ENCODE data around the gene SLC35B1.

SLC35B1 gene

DNA sequence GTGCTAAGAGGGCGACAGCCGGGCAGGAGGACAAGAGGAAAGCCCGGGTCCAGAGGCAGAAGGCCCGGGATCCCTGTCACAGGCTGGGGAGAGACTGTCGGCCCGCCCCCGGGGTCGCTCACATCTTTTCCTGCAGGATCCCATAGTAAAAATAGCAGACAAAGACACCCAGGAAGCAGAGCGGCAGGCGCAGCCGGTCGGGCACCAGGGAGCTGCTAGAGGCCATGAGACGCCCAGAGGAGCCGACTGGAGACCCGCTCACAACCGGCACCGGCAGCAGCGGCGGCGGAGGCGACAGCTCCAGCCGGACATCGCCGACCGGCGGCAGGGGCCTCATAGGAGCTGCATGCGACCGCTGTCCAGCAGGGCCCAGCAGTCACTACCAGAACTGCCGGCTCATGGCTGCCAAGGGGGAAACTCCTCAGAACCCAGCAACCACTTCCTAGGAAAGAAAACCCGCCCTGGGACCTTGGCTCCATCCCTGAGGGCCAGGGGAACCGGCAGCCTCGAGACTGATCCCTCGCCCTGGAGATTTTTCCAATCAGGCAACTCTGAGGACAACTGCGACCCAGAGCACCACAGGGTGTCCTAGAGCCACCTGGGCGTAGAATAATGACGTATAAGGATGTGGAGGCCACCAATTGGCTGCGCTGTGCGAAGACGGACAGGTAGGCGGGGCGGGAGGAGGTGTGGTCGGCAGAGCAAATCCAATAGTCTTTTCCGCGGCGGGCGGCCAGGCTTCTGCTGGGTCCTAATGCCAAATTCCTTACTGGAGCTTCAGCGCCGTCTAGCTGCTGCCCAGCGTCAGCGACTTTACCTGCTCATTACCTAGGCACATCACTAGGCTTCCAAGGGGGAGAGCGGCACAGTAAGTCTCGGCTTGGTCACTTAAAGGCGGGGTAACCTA lies at the start of gene SLC35B1:
Gene SLC35B1, minus strand, starts transcription at position 357 of the 907 bp plus-strand sequence. Its CDS starts 131 bp downstream, at position 226.
- DNase-seq: peak; percentile 99

GRCh38 chr17:49757151-49757777 lies 49.5 kb upstream of the SLC35B1 start:
- no peak for DNase-seq

- no peak for DNase-seq
Measured at GRCh38 chr17:49756323-49757150, 48.8 kb upstream of the SLC35B1 start.

DNA sequence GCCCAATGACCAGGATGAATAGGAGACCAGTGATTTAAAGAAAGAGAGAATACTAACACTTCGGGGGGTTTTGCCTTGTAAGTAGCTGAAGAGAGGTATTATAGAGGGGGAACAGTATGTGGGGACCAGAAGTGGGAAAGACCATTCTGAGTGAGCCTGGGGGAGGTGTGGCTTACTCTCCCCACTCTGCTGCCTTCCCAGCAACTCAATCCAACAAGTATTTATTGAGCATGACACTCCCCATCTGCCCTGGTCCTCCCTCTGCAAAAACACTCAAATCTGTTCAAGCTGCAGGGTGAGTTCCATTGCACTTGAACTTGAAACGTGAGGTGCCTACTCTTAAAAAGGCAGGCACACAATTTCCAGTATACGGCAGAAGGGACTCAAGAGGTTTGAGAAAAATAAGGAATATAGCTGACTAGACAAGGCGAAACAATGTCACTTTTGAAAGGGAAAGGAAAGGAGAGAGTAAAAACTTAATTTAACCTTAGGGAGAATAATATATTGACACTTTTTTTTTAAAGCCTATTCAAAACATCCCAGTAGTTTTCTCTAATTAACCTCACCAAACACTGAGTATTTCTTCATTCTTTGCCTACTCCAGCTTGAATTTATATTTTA lies 48.0 kb upstream of the SLC35B1 start:
- DNase-seq: no peak

DNA sequence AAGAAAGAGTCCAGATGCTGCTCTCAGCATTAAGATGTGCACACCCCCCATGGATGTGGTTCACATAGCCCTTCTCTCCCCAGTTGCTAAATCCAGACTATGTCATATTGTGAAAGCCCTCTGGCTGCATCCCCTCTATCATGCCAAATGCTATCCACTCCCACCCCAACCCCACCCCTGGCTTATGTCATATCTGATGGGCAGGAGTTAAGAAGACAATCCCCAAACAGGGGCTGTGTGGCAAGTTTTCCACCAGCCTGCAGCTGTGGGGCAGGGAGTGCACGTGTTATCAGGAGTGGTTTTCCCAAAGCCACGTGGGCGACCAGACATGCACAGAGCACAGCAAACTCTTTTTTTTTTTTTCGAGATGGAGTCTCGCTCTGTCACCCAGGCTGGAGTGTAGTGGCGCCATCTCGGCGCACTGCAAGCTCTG lies 46.2 kb upstream of the SLC35B1 start:
- no peak for DNase-seq

DNA sequence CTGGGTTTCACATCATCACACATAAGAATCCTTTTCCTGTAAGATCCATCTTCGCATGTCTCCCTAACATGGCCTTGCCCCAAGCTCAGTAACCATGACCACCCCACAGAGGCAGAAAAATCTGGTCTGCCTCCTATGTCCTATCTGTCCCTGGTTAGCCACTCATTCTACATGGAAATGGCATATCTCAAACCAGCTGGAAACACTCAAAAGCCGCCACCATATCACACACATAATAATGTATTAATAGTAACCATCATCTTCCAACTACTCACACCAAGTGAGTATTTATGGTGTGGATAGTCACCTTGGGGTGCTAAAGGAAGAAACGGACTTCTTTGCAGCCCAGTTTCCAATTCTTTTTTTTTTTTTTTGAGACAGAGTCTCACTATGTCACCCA lies 44.7 kb upstream of the SLC35B1 start:
- DNase-seq: no peak

DNA sequence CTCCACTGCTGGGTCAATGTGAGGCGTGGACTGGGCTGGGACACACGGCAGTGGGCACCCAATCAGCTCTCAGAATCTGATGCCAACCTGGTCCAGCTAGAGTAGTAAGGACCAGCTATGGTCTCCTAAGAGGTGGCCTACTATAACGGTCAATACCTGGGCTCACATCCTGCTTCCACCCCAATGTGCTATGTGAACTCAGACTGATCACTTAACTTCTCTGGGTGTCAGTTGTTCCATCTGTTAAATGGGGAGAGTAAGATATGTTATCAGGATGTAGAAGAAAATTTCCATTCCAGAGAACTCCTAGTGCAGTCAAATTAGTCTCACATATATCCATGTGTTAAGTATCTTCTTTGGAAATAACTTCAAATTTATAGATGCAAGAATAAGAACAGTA lies 42.0 kb upstream of the SLC35B1 start:
- no peak for DNase-seq

DNA sequence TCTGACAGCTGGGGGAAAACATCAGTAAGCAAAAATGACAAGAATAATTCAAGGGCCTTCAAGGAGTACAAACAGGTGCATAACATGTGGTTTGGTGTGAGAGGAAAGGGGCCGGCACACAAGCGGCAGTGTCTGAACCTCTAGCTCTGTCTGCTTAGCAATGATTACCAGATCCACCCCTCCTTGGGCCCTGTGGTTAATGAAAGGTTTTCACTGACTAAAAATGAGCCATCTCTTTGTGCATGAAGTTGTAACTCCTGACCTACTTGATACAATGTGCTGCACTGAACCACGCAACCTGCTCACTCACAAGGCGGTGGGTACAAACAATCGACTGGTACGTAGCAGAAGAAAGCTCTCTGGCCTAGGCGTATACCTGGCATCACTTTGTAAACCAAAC lies 41.0 kb upstream of the SLC35B1 start:
- peak; percentile 53 to 62 for DNase-seq

DNA sequence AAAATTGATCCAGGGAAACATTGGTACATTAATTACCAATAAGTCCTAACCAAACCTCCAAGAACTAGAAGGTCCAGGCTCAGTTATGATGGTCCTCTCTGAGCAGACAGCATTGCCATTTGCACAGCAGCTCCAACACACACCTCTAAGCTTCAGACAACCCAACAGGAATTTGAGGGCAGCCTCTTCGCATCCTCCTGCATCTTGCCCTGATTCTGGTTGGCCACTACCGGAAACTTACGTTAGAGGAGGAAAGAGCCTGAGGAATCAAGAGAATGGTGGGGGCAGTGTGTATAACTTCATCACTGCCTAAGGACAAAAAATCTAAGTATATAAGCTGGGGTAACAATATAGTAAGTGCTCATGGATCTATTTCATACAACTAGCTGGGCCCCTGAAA lies 40.5 kb upstream of the SLC35B1 start:
- DNase-seq: no peak

- DNase-seq: no peak
Measured at GRCh38 chr17:49747632-49748031, 39.9 kb upstream of the SLC35B1 start.

- no peak for DNase-seq
Measured at GRCh38 chr17:49746791-49747490, 39.2 kb upstream of the SLC35B1 start.

GRCh38 chr17:49745175-49746139 lies 37.7 kb upstream of the SLC35B1 start:
- DNase-seq: no peak

DNA sequence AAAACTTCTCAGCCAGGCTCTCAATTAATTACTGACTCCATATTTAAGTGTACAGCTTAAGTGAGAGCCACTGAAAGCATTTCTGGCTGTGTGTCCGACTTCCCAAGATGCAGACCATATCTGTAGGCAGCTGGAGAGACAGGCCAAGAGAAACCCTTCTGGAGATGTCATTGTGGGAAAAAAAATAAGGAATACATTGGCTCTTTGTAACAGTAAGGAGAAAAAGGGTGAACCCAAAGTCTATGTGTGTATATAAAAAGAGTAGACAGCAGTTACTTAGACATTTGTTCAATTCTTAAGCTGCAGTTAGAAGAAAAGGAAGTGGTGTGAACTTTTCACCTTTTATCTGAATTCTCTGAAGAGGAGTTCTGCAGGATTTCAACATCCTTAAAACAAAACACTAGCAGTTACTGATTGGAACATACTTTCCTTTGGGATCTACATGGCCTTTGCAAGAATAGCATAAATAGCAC lies 34.4 kb upstream of the SLC35B1 start:
- no peak for DNase-seq

DNA sequence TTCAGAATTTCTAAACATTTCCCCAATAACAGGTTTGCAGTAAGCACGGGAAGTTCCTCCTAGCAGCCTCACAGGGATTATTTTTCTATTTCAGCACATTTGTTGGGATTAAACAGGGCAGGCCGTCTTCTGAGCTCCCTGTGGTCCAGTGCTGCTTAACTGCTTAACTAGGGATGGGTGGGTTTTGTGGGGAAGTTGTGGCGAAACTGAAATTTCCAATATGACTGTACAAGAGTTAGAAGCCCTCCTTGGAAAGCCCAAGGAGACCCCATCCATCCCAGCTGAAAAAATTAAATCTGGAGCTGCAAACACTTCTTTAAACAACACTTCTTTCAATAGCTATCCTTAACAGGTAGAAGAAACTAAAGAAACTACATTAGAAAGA lies 33.9 kb upstream of the SLC35B1 start:
- no peak for DNase-seq

DNA sequence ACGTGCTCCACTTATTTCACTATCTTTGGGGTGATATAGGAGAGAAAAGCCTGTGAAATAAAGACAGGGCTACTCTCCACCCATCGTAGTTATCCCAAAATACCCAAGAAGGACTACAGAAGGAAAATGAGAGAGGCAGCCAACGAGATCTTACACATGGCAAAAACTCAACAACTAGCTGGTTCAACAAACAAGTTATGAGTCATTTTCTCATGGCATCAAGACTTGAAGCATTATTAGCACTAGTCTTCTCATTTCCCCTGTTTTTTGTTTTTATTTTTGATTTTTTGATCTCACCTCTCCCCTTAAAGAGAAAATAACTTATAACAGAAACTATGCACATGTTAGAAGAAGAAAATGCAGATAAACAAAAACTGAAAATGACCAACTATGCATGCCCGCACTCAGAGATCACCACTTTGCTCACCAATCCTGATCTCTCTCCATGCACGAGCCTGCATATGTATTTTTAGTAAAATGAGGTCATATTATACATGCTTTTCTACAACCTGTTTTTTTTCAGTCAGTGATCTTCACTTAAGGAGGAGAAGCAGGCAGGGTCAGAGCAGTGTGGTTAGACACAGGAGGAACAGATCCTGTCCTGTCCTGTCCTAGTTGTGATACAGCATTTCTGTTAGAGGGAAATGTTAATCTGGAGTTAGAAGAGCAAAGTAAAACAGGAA lies 33.4 kb upstream of the SLC35B1 start:
- no peak for DNase-seq

GRCh38 chr17:49739641-49740271 lies 32.0 kb upstream of the SLC35B1 start:
- DNase-seq: peak; percentile 80 to 83

- DNase-seq: no peak
Measured at GRCh38 chr17:49738456-49739163, 30.8 kb upstream of the SLC35B1 start.

- DNase-seq: no peak
Measured at GRCh38 chr17:49734515-49735490, 27.0 kb upstream of the SLC35B1 start.

Measured in activated CD4-positive, alpha-beta T cell treated with anti-CD3 and anti-CD28 coated beads, Interleukin-2, amount 50 U/mL, for 48 hours (primary cell).